PFSK-1 (cell line): ENCODE measurements around the gene C22orf15.

ENCODE experiments used
- FOXP2 ChIP-seq: optimal IDR thresholded peaks from 2 replicates; pipeline ENCODE3; 2011; ENCODE audit warnings: borderline replicate concordance, control low read depth, inconsistent platforms; ENCODE audit not compliant: insufficient read depth; ENCODE audit errors: extremely low read length, extremely low read depth
- POLR2AphosphoS5 ChIP-seq: IDR thresholded peaks from 2 replicates; pipeline ENCODE4 v1.6.1; 2012; ENCODE audit warnings: low read depth, mild to moderate bottlenecking, control low read depth, low read length, moderate library complexity
- REST ChIP-seq, 2 experiments: IDR thresholded peaks; 2 replicates each; pipeline versions ENCODE4 v1.6.1 to v1.8.0; 2011 to 2012; ENCODE audit warnings: low read depth in 2 of 2, low read length in 2 of 2, control low read depth in 1 of 2, inconsistent platforms in 1 of 2, mild to moderate bottlenecking in 1 of 2, moderate library complexity in 1 of 2; ENCODE audit not compliant: insufficient read depth in 1 of 2
- SIN3A ChIP-seq: IDR thresholded peaks from 2 replicates; pipeline ENCODE4 v1.6.1; 2012; ENCODE audit warnings: mild to moderate bottlenecking, low read length, moderate library complexity, borderline replicate concordance; ENCODE audit not compliant: insufficient read depth
- TAF1 ChIP-seq: IDR thresholded peaks from 2 replicates; pipeline ENCODE4 v1.6.1; 2012; ENCODE audit warnings: low read length, control low read depth, borderline replicate concordance; ENCODE audit not compliant: insufficient read depth

Gene C22orf15

GRCh38 chr22:23775779-23776375, 13.1 kb downstream of the C22orf15 start:
- TF ChIP-seq SIN3A (no peak), REST (IDR thresholded peaks at IDR 0.05; ENCODE audit: insufficient read depth in 1 of 2, low read depth in 2 of 2, low read length in 2 of 2) (no peak), FOXP2 (no peak), TAF1 (no peak), POLR2AphosphoS5 (no peak)

GRCh38 chr22:23777776-23778576, 15.2 kb downstream of the C22orf15 start:
- TF ChIP-seq POLR2AphosphoS5: no peak

GRCh38 chr22:23778577-23778900, 15.7 kb downstream of the C22orf15 start:
- TF ChIP-seq FOXP2: no peak
- TF ChIP-seq SIN3A: no peak
- TF ChIP-seq POLR2AphosphoS5: no peak
- no peak for TF ChIP-seq REST (IDR thresholded peaks at IDR 0.05; ENCODE audit: insufficient read depth in 1 of 2, low read depth in 2 of 2, low read length in 2 of 2)
- no peak for TF ChIP-seq TAF1

- TF ChIP-seq REST (IDR thresholded peaks at IDR 0.05; ENCODE audit: insufficient read depth in 1 of 2, low read depth in 2 of 2, low read length in 2 of 2) (no peak), FOXP2 (no peak), TAF1 (no peak), SIN3A (no peak), POLR2AphosphoS5 (no peak)
Measured at GRCh38 chr22:23779083-23779482, 16.3 kb downstream of the C22orf15 start.

- TF ChIP-seq REST (IDR thresholded peaks at IDR 0.05; ENCODE audit: insufficient read depth in 1 of 2, low read depth in 2 of 2, low read length in 2 of 2) (no peak), SIN3A (no peak), FOXP2 (no peak), POLR2AphosphoS5 (no peak), TAF1 (no peak)
Measured at GRCh38 chr22:23779731-23780130, 16.9 kb downstream of the C22orf15 start.
